PC-9 (cell line): ENCODE results near the gene KRABD2.

Source experiments
- CTCF ChIP-seq: fragments of 200-600 bp; sonication (generic); conservative IDR thresholded peaks from 2 replicates; pipeline ENCODE4 v1.6.1; 2017; ENCODE audit warnings: mixed run types, antibody characterized with exemption, mild to moderate bottlenecking, moderate library complexity
- EZH2 ChIP-seq: fragments of 200-600 bp; sonication (generic); IDR thresholded peaks from 2 replicates; pipeline ENCODE4 v1.8.0; 2017; ENCODE audit warnings: antibody characterized with exemption, low read depth

DNA sequence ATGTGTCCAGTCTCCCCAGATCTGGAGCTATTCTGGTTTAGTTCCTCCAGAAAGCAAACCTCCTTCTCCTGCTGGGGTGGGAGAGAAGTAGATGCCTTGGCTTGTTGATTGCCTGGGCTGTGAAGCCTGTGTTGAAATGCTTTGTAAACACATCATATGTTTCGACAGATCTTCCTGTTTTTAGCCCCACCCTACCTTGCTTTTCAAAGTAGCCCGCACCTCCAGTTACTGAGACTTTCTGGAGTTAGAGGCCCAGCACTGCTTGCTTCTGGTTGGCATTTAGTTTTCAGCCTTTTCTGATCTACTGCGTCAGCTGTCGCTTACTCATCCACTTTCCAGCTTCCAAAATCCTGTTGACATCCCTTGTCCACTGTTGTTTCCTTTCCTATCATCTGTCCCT lies 41.3 kb upstream of the KRABD2 start:
- no peak for TF ChIP-seq CTCF
- no peak for TF ChIP-seq EZH2
